Activated naive CD8-positive, alpha-beta T cell (primary cell): ENCODE measurements around the gene TOMM40L.
A peak's percentile ranks its signal among the peaks of the same experiment; 100 is the strongest.

Experiments used
- H3K27ac Mint-ChIP-seq: one replicate; pipeline ENCODE4 v1.8.0; 2021; ENCODE audit warnings: mixed read lengths
- H3K27me3 Mint-ChIP-seq: one replicate; pipeline ENCODE4 v1.8.0; 2021; ENCODE audit warnings: mixed read lengths
- H3K36me3 Mint-ChIP-seq: one replicate; pipeline ENCODE4 v1.8.0; 2021; ENCODE audit warnings: mixed read lengths
- H3K4me1 Mint-ChIP-seq: one replicate; pipeline ENCODE4 v1.8.0; 2021; ENCODE audit warnings: low read depth, mixed read lengths
- H3K4me3 Mint-ChIP-seq: one replicate; pipeline ENCODE4 v1.8.0; 2021; ENCODE audit warnings: mild to moderate bottlenecking, mixed read lengths
- H3K9me3 Mint-ChIP-seq: one replicate; pipeline ENCODE4 v1.8.0; 2021; ENCODE audit warnings: low read depth, mixed read lengths

TOMM40L gene

DNA sequence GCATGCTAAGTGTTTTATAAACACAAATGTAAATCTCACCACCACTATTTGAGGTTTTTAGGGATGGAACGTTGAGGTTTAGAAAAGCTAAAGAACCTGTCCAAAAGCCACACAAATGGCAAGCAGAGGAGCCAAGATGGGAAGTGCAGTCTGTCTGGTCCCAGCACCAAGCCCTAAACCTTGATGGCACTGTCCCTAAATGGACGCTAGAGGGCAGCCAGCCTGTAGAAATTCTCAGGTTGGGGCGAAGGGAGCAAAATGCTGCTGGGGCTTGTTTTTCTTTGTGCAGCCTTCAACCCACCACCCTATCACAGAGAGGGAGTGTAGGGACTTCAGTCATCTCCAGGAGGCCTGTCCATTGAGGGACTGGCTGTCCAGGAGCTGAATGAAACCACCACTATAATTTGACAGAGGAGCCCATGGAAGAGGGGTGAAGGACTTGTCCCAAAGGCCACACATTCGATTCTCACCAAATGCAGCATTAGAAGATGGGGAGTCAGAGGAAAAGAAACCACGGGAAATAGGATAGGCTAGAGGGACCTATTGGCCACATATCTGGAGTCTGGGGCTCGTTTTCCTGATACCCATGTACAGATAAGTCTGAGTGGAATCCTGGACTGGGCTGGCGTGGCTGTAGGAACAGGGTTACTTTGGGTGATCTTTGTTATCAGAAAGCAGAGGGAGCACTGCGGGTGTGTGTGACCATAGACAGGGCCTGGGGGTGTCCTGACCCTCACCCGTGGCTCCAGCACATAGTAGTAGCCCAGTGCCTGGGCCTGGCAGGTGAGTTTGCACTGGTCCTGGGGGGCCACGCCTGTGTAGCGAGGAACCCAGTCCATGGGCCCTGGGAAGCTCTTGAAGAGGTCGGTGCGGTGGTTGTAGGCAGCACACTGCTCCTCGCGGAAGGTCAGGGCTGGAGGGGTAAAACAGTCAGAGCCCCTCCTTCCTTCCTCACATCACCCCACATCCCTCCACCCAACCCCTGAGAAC is 33.1 kb upstream of the TOMM40L start:
- Mint-ChIP-seq H3K9me3 (no peaks in the 10 kb centered on the region), H3K27ac (peak overlapping the region; percentile 87), H3K36me3 (no peaks in the 10 kb centered on the region), H3K4me3 (no peak overlapping the region), H3K4me1 (peaks cover 38% of the 10 kb centered on the region), H3K27me3 (no peaks in the 10 kb centered on the region)

DNA sequence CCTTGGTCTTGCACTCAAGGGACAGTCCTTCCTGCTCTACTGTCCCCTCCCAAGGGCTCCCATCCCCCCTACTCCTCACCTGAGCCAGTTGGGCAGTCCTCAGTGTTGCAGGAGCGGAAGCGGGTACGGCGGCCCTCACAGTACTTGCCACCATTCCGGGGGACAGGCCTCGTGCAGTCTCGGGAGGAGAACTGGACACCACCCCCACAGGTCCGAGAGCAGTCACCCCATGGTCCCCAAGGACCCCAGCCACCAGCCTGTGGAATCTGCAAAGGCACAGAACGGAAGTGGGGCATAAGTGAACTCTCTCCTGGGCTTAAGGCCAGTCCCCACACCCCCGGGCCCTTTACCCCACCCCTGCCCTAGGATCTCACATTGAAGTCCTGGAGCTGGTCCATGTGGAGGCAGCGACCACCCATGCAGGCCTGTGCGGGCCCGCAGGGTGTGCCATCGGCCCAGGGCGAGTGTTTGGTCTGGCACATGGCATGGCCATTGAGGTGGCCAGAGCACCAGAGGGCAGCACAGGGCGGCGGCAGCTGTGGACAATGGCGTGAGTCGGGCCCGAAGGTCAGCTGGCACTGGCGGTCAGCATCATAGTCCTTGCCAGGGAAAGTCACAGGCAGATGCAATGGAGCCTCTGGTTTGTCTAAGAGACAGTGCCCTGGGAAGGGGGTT is 32.2 kb upstream of the TOMM40L start:
- Mint-ChIP-seq H3K4me3 (no peak overlapping the region), H3K27me3 (no peaks in the 10 kb centered on the region), H3K36me3 (no peaks in the 10 kb centered on the region), H3K27ac (no peak overlapping the region), H3K9me3 (no peaks in the 10 kb centered on the region), H3K4me1 (peaks cover 33% of the 10 kb centered on the region)

DNA sequence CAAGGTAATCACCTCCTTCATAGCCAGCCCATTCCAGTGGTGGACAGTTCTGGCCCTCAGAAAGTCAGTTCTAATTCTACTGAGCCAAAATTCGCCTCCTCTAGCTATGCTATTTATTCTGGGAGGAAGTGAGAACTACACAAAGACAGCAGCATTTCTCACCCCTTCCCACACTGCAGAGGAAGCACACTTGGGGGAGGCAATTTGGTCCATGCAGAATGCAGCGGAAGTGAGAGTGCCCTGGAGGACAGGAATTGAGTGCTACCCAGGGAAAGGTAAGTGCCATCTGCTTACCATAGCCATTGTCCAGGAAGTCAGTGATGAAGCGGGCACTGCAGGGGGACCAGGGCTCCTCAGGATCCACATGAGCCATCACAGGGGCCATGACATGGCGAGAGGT is 30.7 kb upstream of the TOMM40L start:
- H3K27me3 Mint-ChIP-seq = no peaks in the 10 kb centered on the region
- H3K4me1 Mint-ChIP-seq = peaks cover 39% of the 10 kb centered on the region
- H3K4me3 Mint-ChIP-seq = no peak overlapping the region
- H3K9me3 Mint-ChIP-seq = no peaks in the 10 kb centered on the region
- H3K27ac Mint-ChIP-seq = peak overlapping the region; percentile 66
- H3K36me3 Mint-ChIP-seq = no peaks in the 10 kb centered on the region

DNA sequence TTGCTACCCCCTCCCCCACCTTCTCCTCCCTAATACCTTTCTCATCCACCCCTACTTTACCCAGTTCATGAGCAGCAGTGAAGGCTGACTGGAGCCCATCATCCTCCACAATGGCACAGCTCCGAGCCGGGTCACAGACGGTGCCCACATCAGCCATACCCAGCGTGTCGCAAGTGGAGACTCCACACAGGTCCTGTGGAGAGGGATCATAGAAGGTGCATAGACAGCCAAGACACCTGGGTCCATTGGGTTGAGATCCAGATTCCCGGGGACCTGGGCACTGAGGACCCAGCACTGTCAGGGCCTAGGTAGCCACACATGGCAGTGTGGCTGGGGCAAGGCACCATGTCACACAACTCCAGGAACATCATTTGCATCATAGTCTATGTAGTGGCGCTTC is 29.7 kb upstream of the TOMM40L start:
- Mint-ChIP-seq H3K27me3 (no peaks in the 10 kb centered on the region), H3K9me3 (no peaks in the 10 kb centered on the region), H3K4me1 (peaks cover 46% of the 10 kb centered on the region), H3K4me3 (no peak overlapping the region), H3K36me3 (no peaks in the 10 kb centered on the region), H3K27ac (peak overlapping the region; percentile 68)

GRCh38 chr1:161196521-161197451 is 29.1 kb upstream of the TOMM40L start:
- no peaks in the 10 kb centered on the region for H3K27me3 Mint-ChIP-seq
- H3K9me3 Mint-ChIP-seq = no peaks in the 10 kb centered on the region
- no peaks in the 10 kb centered on the region for H3K36me3 Mint-ChIP-seq
- peaks cover 53% of the 10 kb centered on the region for H3K4me1 Mint-ChIP-seq
- no peak overlapping the region for H3K27ac Mint-ChIP-seq
- no peak overlapping the region for H3K4me3 Mint-ChIP-seq

GRCh38 chr1:161197560-161198193 is 28.2 kb upstream of the TOMM40L start:
- H3K27ac Mint-ChIP-seq = no peak overlapping the region
- H3K36me3 Mint-ChIP-seq = no peaks in the 10 kb centered on the region

GRCh38 chr1:161198194-161198896 is 27.5 kb upstream of the TOMM40L start:
- Mint-ChIP-seq H3K4me1 (peaks cover 55% of the 10 kb centered on the region), H3K27me3 (no peaks in the 10 kb centered on the region), H3K4me3 (no peak overlapping the region), H3K36me3 (no peaks in the 10 kb centered on the region), H3K9me3 (no peaks in the 10 kb centered on the region), H3K27ac (no peak overlapping the region)

More at GRCh38 chr1:161197560-161198193, 28.2 kb upstream of the TOMM40L start:
- H3K9me3 Mint-ChIP-seq = no peaks in the 10 kb centered on the region
- no peak overlapping the region for H3K4me3 Mint-ChIP-seq
- peaks cover 55% of the 10 kb centered on the region for H3K4me1 Mint-ChIP-seq
- H3K27me3 Mint-ChIP-seq = no peaks in the 10 kb centered on the region

DNA sequence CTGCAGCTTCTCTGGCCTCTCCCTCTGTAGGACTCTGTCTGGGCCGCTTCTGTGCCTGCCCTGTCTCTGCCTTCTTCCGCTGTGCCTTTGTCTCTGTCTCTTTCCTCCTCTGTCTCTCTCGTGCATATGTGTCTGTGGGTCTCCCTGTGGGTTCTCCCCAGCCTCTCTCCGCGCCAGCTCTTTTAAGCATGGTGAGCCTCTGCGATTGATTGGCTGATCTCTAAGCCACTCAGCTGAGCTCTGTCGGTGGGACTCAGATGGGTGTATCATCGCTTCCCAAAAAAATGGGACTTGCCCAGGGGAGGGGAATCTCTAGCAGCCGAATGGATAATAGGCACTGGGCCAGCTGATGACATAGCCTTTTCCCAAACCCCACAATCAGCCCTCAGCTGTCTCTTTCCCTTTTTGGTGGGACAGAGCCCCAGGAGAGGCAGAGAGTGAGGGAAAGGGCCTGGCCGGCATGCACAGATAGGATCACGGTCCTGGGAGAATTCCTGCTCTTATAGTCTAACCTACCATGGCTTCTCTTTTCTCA is 26.9 kb upstream of the TOMM40L start, which contains the start of gene ADAMTS4:
Gene ADAMTS4, minus strand, starts transcription at position 158 of the 535 bp plus-strand sequence. CDS start 427 bp downstream, outside the sequence.
- Mint-ChIP-seq H3K4me3 (peak within 1 kb of the TSS; percentile 48), H3K36me3 (peaks cover under 1% of the 10 kb centered on the region), H3K27me3 (no peaks in the 10 kb centered on the region), H3K9me3 (no peaks in the 10 kb centered on the region), H3K4me1 (peaks cover 61% of the 10 kb centered on the region), H3K27ac (peak within 1 kb of the TSS; percentile 95)

GRCh38 chr1:161199506-161200139 is 26.2 kb upstream of the TOMM40L start:
- Mint-ChIP-seq H3K27me3 (no peaks in the 10 kb centered on the region), H3K9me3 (no peaks in the 10 kb centered on the region), H3K36me3 (peaks cover 6% of the 10 kb centered on the region), H3K27ac (peak overlapping the region; percentile 95), H3K4me1 (peaks cover 64% of the 10 kb centered on the region), H3K4me3 (peak overlapping the region; percentile 94)

- H3K36me3 Mint-ChIP-seq = peaks cover 9% of the 10 kb centered on the region
- peaks cover 63% of the 10 kb centered on the region for H3K4me1 Mint-ChIP-seq
- no peaks in the 10 kb centered on the region for H3K27me3 Mint-ChIP-seq
- H3K9me3 Mint-ChIP-seq = no peaks in the 10 kb centered on the region
- H3K27ac Mint-ChIP-seq = peak overlapping the region; percentile 95
- peak overlapping the region; percentile 94 for H3K4me3 Mint-ChIP-seq
These were observed 25.4 kb upstream of the TOMM40L start for GRCh38 chr1:161200421-161200991.

DNA sequence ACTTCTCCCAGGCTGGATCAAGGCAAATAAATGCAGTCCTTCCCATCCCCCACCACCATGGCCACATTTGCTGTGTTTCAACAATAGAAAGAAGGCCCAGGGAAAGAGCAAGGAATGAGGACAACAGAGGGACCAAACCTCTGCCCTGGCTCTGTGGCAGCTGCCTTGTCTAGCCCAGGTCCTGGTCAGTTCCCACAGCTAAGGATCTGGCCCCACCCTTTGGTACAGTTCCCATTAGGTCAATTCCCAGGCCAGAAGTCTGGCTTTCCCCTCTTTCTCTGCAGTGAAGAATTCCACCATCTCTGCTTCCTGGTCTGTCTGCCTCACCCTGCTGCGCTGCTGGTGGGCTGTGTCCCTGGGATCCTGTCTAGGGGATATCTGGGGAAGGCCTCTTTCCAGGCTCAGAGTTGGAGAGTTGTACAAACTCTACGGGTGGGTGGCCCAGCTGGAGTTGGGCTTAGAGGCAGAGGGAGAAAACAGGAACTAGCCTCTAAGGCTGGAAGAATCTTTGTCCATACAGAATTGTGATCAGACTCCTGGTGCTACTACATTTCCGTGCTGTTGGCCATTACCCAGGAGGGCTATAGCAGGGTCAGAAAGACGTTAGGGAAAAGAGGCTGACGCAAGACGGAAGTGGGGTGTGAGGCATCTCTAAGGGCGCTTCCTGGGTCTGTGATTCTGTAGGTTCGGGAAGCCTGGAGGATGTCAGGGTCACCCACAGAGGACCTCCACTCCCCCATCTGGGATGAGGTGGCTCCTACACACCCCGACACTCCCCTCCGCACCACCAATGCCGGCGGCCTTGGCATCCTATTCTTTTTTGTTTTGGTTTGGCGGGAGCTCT is 24.6 kb upstream of the TOMM40L start:
- H3K4me3 Mint-ChIP-seq = peak overlapping the region; percentile 94
- H3K9me3 Mint-ChIP-seq = no peaks in the 10 kb centered on the region
- H3K36me3 Mint-ChIP-seq = peaks cover 9% of the 10 kb centered on the region
- H3K27ac Mint-ChIP-seq = peak overlapping the region; percentile 95
- no peaks in the 10 kb centered on the region for H3K27me3 Mint-ChIP-seq
- H3K4me1 Mint-ChIP-seq = peaks cover 66% of the 10 kb centered on the region
